Measurements from ENCODE around the gene L3MBTL2. TPM values are rescaled to one million over a fixed set of nuclear protein-coding genes. Genes with fewer than 3 reads are reported as not detected.

The L3MBTL2 gene
- total and polyA plus RNA-seq, 9 of the 15 experiments (the other 6 are each of a cell fraction or from before 2014, with no cell fraction given), result 10.3 to 23.1 (median 18.6) TPM

DNA sequence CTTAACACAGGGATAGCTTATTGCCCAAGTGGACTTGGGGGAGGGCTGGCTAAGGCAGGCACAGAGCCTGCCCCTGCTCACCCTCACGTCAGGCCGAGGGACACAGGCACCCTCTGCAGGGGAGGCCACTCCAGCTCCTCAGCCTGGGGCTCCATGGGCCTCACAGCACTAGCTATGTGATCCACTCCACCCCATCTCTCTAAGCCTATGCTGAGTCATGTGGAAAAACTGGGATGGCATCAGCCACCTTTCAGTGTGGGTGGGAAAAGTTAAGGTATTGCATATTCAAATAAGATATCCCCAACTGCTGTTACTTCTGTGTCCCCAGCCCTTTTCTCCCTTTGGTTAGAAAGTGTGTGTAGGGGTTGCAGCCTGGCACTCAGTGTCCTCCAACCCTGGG lies 58.6 kb downstream of the L3MBTL2 start:
- BruUV-seq (replicated peaks), result no TSS peak
- Histone ChIP-seq H3K27ac (ENCODE audit: extremely low read depth, low read depth, low read length) (no peak overlapping the region), H3K36me3 (ENCODE audit: control insufficient read depth, insufficient read depth, low read length) (peaks cover 87% of the 10 kb centered on the region; the same call in 2 of the 3 replicates), H3K4me3 (no peak overlapping the region), H2AFZ (ENCODE audit: low read depth, low read length) (no peak overlapping the region), H3K9ac (ENCODE audit: insufficient read depth in 1 of 2, low read depth in 2 of 2, low read length in 2 of 2) (no peak overlapping the region), H3K79me2 (ENCODE audit: control insufficient read depth, insufficient read depth, low read length) (no peaks in the 10 kb centered on the region), H3K9me1 (ENCODE audit: control insufficient read depth, insufficient read depth, low read length) (no peaks in the 10 kb centered on the region), H3K4me1 (replicated peaks in 1 of 2; ENCODE audit: control insufficient read depth in 2 of 2, insufficient read depth in 2 of 2, low read length in 2 of 2) (no peaks in the 10 kb centered on the region; a peak in 1 of 5 replicates), H3K9me3 (replicated peaks; ENCODE audit: control insufficient read depth, insufficient read depth, low read depth, low read length) (no peaks in the 10 kb centered on the region), H4K20me1 (replicated peaks; ENCODE audit: control insufficient read depth, insufficient read depth, low read length) (no peaks in the 10 kb centered on the region), H3K4me2 (ENCODE audit: insufficient read depth, low read length) (no peak overlapping the region), H3K27me3 (ENCODE audit: control insufficient read depth in 2 of 2, insufficient read depth in 2 of 2, low read length in 2 of 2) (no peaks in the 10 kb centered on the region)
- 100% methylated on average over 2 of the region's 2 CpGs for WGBS (ENCODE audit: insufficient coverage, low coverage, missing lambda C conversion rate)
- in situ Hi-C loops (cut with MboI) (no loop called here), intact Hi-C loops (cut with micrococcal nuclease) (no loop called here)
- FAIRE-seq (no peak), ATAC-seq (no peak), DNase-seq (ENCODE audit: extremely low read depth in 1 of 4, low spot score in 3 of 4) (no peak)
- ChIA-PET POLR2A (interaction anchor here (0.6 to 1.3 kb wide), 3 partner anchors 8 to 374 kb away, joined by 3 to 5 read pairs (median 3); no protein-coding TSS in a partner anchor), CTCF (ENCODE audit: low intra/inter-chr PET ratio) (no interaction called here)
- TF ChIP-seq RBM15 (IDR thresholded peaks at IDR 0.05; ENCODE audit: insufficient read depth, low read length) (no peak), ARID2 (IDR thresholded peaks at IDR 0.05) (no peak), ZNF3 (CRISPR knock-in tag; IDR thresholded peaks at IDR 0.05) (no peak), FUS (optimal IDR thresholded peaks at IDR 0.05; ENCODE audit: low read depth, low read length) (no peak), CC2D1A (IDR thresholded peaks at IDR 0.05) (no peak), EZH2 (IDR thresholded peaks at IDR 0.05; ENCODE audit: borderline replicate concordance, low read depth, low read length) (no peak), NRF1 (conservative IDR thresholded peaks at IDR 0.05 in 1 of 2, IDR thresholded peaks at IDR 0.05 in 1 of 2) (no peak), ARID1B (IDR thresholded peaks at IDR 0.05) (no peak), ETV1 (tag; conservative IDR thresholded peaks at IDR 0.05; ENCODE audit: low read depth) (no peak), GABPB1 (CRISPR knock-in tag; IDR thresholded peaks at IDR 0.05) (no peak), SAFB (IDR thresholded peaks at IDR 0.05; ENCODE audit: borderline replicate concordance, low read depth, low read length) (no peak), SMAD4 (CRISPR knock-in tag; conservative IDR thresholded peaks at IDR 0.05) (no peak)
- TF ChIP-seq, protein P1, sequence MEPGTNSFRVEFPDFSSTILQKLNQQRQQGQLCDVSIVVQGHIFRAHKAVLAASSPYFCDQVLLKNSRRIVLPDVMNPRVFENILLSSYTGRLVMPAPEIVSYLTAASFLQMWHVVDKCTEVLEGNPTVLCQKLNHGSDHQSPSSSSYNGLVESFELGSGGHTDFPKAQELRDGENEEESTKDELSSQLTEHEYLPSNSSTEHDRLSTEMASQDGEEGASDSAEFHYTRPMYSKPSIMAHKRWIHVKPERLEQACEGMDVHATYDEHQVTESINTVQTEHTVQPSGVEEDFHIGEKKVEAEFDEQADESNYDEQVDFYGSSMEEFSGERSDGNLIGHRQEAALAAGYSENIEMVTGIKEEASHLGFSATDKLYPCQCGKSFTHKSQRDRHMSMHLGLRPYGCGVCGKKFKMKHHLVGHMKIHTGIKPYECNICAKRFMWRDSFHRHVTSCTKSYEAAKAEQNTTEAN (CRISPR knock-in tag; IDR thresholded peaks at IDR 0.05), result no peak
- TF ChIP-seq, protein P2, sequence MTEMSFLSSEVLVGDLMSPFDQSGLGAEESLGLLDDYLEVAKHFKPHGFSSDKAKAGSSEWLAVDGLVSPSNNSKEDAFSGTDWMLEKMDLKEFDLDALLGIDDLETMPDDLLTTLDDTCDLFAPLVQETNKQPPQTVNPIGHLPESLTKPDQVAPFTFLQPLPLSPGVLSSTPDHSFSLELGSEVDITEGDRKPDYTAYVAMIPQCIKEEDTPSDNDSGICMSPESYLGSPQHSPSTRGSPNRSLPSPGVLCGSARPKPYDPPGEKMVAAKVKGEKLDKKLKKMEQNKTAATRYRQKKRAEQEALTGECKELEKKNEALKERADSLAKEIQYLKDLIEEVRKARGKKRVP (CRISPR knock-in tag; IDR thresholded peaks at IDR 0.05), result no peak
- TF ChIP-seq, protein P3, sequence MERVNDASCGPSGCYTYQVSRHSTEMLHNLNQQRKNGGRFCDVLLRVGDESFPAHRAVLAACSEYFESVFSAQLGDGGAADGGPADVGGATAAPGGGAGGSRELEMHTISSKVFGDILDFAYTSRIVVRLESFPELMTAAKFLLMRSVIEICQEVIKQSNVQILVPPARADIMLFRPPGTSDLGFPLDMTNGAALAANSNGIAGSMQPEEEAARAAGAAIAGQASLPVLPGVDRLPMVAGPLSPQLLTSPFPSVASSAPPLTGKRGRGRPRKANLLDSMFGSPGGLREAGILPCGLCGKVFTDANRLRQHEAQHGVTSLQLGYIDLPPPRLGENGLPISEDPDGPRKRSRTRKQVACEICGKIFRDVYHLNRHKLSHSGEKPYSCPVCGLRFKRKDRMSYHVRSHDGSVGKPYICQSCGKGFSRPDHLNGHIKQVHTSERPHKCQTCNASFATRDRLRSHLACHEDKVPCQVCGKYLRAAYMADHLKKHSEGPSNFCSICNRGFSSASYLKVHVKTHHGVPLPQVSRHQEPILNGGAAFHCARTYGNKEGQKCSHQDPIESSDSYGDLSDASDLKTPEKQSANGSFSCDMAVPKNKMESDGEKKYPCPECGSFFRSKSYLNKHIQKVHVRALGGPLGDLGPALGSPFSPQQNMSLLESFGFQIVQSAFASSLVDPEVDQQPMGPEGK (CRISPR knock-in tag; IDR thresholded peaks at IDR 0.05; ENCODE audit: borderline replicate concordance), result no peak
- TF ChIP-seq, protein P4, sequence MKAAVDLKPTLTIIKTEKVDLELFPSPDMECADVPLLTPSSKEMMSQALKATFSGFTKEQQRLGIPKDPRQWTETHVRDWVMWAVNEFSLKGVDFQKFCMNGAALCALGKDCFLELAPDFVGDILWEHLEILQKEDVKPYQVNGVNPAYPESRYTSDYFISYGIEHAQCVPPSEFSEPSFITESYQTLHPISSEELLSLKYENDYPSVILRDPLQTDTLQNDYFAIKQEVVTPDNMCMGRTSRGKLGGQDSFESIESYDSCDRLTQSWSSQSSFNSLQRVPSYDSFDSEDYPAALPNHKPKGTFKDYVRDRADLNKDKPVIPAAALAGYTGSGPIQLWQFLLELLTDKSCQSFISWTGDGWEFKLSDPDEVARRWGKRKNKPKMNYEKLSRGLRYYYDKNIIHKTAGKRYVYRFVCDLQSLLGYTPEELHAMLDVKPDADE (conservative IDR thresholded peaks at IDR 0.05; ENCODE audit: control insufficient read depth, low read depth, low read length), result no peak
- TF ChIP-seq, protein P5, sequence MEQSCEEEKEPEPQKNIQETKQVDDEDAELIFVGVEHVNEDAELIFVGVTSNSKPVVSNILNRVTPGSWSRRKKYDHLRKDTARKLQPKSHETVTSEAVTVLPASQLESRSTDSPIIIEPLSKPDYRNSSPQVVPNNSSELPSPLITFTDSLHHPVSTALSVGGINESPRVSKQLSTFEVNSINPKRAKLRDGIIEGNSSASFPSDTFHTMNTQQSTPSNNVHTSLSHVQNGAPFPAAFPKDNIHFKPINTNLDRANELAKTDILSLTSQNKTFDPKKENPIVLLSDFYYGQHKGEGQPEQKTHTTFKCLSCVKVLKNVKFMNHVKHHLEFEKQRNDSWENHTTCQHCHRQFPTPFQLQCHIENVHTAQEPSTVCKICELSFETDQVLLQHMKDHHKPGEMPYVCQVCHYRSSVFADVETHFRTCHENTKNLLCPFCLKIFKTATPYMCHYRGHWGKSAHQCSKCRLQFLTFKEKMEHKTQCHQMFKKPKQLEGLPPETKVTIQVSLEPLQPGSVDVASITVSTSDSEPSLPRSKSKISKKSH (CRISPR knock-in tag; IDR thresholded peaks at IDR 0.05), result no peak

All from K562 (cell line).